HEK293 (cell line): ENCODE data around the gene GALNT10.

ENCODE experiments used
- ATF2 ChIP-seq: fragments of 450-650 bp; formaldehyde crosslinking; IDR thresholded peaks from 2 replicates; pipeline ENCODE4 v1.5.1; 2016; ENCODE audit warnings: missing biosample characterization, missing genetic modification characterization, low read depth
- CTCF ChIP-seq: fragments of 450-650 bp; formaldehyde crosslinking; IDR thresholded peaks from 2 replicates; pipeline ENCODE4 v1.5.1; 2016; ENCODE audit warnings: missing biosample characterization, missing genetic modification characterization
- MZF1 ChIP-seq: fragments of 450-650 bp; formaldehyde crosslinking; IDR thresholded peaks from 2 replicates; pipeline ENCODE4 v1.5.1; 2017; ENCODE audit warnings: missing biosample characterization, missing genetic modification characterization, borderline replicate concordance
- OSR2 ChIP-seq: fragments of 450-650 bp; formaldehyde crosslinking; IDR thresholded peaks from 2 replicates; pipeline ENCODE4 v1.5.1; 2016; ENCODE audit warnings: missing biosample characterization, missing genetic modification characterization
- REPIN1 ChIP-seq: fragments of 450-650 bp; formaldehyde crosslinking; IDR thresholded peaks from 2 replicates; pipeline ENCODE4 v1.5.1; 2017; ENCODE audit warnings: missing biosample characterization, missing genetic modification characterization, low read depth
- REST ChIP-seq: fragments of 450-650 bp; formaldehyde crosslinking; IDR thresholded peaks from 2 replicates; pipeline ENCODE4 v1.5.1; 2016; ENCODE audit warnings: missing biosample characterization, missing genetic modification characterization
- SP3 ChIP-seq: fragments of 450-650 bp; formaldehyde crosslinking; IDR thresholded peaks from 2 replicates; pipeline ENCODE4 v1.5.1; 2016; ENCODE audit warnings: missing biosample characterization, missing genetic modification characterization
- ZBTB7A ChIP-seq: fragments of 450-650 bp; formaldehyde crosslinking; IDR thresholded peaks from 2 replicates; pipeline ENCODE4 v1.5.1; 2016; ENCODE audit warnings: low read depth, missing biosample characterization, missing genetic modification characterization
- ZNF664 ChIP-seq: fragments of 450-650 bp; formaldehyde crosslinking; IDR thresholded peaks from 2 replicates; pipeline ENCODE4 v1.5.1; 2016; ENCODE audit warnings: missing biosample characterization, missing genetic modification characterization
- ZNF830 ChIP-seq: fragments of 450-650 bp; IDR thresholded peaks from 2 replicates; pipeline ENCODE4 v1.5.0; 2018; ENCODE audit warnings: missing biosample characterization, missing genetic modification characterization, low read depth, mild to moderate bottlenecking, moderate library complexity
- TF ChIP-seq, protein P1 (sequence below): fragments of 450-650 bp; formaldehyde crosslinking; IDR thresholded peaks from 2 replicates; pipeline ENCODE4 v1.5.1; 2016; ENCODE audit warnings: missing biosample characterization, missing genetic modification characterization
- TF ChIP-seq, protein P2 (sequence below): fragments of 450-650 bp; formaldehyde crosslinking; IDR thresholded peaks from 2 replicates; pipeline ENCODE4 v1.5.1; 2016; ENCODE audit warnings: missing biosample characterization, missing genetic modification characterization

- TF ChIP-seq CTCF (no peak), ZNF830 (no peak), ZNF664 (tag by site-specific recombination) (no peak), ATF2 (tag by site-specific recombination) (no peak), REST (tag by site-specific recombination) (no peak), SP3 (tag by site-specific recombination) (no peak), OSR2 (tag by site-specific recombination) (no peak), MZF1 (tag by site-specific recombination) (no peak), REPIN1 (tag by site-specific recombination) (no peak), ZBTB7A (tag by site-specific recombination) (no peak)
- TF ChIP-seq, protein P1, sequence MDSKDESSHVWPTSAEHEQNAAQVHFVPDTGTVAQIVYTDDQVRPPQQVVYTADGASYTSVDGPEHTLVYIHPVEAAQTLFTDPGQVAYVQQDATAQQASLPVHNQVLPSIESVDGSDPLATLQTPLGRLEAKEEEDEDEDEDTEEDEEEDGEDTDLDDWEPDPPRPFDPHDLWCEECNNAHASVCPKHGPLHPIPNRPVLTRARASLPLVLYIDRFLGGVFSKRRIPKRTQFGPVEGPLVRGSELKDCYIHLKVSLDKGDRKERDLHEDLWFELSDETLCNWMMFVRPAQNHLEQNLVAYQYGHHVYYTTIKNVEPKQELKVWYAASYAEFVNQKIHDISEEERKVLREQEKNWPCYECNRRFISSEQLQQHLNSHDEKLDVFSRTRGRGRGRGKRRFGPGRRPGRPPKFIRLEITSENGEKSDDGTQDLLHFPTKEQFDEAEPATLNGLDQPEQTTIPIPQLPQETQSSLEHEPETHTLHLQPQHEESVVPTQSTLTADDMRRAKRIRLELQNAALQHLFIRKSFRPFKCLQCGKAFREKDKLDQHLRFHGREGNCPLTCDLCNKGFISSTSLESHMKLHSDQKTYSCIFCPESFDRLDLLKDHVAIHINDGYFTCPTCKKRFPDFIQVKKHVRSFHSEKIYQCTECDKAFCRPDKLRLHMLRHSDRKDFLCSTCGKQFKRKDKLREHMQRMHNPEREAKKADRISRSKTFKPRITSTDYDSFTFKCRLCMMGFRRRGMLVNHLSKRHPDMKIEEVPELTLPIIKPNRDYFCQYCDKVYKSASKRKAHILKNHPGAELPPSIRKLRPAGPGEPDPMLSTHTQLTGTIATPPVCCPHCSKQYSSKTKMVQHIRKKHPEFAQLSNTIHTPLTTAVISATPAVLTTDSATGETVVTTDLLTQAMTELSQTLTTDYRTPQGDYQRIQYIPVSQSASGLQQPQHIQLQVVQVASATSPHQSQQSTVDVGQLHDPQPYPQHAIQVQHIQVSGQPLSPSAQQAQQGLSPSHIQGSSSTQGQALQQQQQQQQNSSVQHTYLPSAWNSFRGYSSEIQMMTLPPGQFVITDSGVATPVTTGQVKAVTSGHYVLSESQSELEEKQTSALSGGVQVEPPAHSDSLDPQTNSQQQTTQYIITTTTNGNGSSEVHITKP (tag by site-specific recombination), result no peak
- TF ChIP-seq, protein P2, sequence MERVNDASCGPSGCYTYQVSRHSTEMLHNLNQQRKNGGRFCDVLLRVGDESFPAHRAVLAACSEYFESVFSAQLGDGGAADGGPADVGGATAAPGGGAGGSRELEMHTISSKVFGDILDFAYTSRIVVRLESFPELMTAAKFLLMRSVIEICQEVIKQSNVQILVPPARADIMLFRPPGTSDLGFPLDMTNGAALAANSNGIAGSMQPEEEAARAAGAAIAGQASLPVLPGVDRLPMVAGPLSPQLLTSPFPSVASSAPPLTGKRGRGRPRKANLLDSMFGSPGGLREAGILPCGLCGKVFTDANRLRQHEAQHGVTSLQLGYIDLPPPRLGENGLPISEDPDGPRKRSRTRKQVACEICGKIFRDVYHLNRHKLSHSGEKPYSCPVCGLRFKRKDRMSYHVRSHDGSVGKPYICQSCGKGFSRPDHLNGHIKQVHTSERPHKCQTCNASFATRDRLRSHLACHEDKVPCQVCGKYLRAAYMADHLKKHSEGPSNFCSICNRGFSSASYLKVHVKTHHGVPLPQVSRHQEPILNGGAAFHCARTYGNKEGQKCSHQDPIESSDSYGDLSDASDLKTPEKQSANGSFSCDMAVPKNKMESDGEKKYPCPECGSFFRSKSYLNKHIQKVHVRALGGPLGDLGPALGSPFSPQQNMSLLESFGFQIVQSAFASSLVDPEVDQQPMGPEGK, result no peak
Measured at GRCh38 chr5:154380263-154380662, 189.7 kb downstream of the GALNT10 start.
